GM18499 (cell line): ENCODE data around the gene SLC22A12.

Experiments used
- ATAC-seq: cut with Tn5 transposase; IDR thresholded peaks from one replicate; pipeline ENCODE4 v1.9.1; 2021; ENCODE audit warnings: moderate number of reproducible peaks; ENCODE audit not compliant: insufficient read depth, unreplicated experiment

Gene SLC22A12

DNA sequence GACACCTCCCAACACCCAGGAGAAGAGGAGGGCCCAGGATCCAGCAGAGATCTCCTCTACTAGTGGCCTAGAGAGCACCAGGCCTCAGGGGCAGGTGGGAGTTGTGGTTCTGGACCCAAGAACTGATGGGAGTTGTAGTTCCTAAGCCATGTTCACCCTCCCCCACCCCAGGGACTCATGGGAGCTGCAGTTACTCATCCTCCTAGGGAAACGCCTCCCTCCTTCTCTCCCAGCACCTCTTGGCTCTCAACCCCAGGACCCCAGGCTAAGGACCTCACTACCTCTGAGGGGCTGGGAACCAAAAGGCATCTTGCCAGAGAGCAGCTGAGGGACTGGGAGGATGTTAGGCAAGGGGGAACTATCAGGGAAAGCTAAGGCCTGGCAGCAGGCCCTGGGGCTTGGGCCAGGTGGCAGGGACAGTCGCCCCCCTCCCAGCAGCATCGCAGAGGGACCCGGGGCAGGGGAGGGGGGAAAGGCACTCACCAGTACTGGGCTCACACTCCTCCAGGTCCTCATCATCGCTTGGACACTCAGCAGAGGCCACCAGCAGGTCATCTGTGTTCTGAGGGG is 28.9 kb downstream of the SLC22A12 start:
- ATAC-seq = no peak

GRCh38 chr11:64620381-64620971 is 29.5 kb downstream of the SLC22A12 start:
- no peak for ATAC-seq

DNA sequence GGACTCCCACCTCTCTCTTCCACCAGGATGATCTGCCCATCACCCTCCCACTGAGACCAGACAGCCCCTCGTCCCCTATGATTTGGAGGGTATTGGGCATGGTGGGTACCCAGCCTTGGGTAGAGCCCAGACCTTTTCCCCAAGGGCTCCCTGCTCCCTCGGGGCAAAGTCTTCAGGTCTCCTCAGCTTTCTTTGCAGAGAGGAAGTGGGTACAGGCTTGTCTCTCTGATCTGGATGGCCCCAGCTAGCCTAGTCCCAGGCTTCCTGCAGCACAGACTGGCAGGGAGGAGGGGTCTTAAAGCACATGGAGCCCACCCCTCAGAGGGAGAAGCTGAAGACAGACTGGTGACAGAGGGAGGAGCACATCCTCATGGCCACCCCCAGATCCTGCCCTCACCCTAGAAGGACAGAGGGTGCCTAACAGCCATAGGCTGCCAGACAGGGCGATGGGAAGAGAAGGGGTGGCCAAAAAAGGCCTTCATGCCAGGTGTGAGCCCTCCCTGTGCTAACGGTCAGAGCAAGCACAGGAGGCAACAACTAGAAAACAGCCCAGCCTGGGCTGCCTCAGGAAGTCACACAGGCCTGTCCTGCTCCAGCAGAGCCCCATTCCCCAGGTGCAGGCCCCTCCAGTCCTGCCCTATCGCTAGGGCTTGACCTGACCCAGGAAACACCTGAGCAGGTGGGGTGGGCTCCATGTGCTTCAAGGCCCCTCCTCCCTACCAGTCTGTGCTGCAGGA is 30.4 kb downstream of the SLC22A12 start:
- ATAC-seq = no peak

- no peak for ATAC-seq
These were observed 31.7 kb downstream of the SLC22A12 start for GRCh38 chr11:64622681-64623080.

GRCh38 chr11:64624883-64625481 is 34.0 kb downstream of the SLC22A12 start:
- no peak for ATAC-seq

DNA sequence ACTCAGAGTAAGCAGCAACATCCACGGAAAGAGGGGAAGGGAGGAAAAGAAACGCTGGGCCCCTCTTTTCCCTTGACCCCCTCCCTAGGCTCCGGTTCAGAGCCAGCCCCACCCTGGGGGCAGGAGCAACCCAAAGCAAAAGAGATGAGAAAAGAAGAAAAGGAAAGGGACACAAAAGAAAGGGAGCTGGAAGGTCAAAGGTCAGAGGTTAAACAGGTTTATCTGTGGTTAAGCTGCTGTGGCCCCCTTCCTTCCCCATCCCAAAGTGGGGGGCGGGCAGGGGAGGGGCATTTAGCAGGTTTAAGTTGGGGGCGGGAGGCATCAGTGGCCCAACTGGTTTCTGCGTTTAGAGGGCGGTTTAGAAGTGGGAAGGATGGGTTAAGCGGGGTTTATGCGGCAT is 35.6 kb downstream of the SLC22A12 start:
- ATAC-seq = no peak

DNA sequence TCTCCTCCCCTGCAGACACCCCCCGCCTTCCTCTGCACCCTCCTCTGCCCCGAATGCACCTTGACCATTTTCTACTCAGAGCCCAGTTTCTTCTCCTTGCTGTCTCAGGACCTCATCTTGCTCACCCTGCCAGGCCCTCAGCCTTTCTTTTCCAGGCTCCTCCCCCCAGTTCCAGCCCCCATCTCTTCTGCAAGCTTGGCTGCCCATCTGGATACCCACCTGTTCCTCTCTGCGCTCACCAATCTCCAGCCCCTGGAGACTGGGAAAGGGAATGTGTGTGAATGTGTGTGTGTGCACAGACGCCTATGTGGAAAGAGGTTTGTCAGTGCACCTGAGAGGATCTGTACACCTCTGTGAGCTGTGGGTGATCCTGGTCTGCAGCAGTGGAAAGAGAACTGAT is 36.4 kb downstream of the SLC22A12 start:
- no peak for ATAC-seq

GRCh38 chr11:64628596-64628995 is 37.6 kb downstream of the SLC22A12 start:
- ATAC-seq = no peak

- no peak for ATAC-seq
These were observed 38.1 kb downstream of the SLC22A12 start for GRCh38 chr11:64629103-64629502.

DNA sequence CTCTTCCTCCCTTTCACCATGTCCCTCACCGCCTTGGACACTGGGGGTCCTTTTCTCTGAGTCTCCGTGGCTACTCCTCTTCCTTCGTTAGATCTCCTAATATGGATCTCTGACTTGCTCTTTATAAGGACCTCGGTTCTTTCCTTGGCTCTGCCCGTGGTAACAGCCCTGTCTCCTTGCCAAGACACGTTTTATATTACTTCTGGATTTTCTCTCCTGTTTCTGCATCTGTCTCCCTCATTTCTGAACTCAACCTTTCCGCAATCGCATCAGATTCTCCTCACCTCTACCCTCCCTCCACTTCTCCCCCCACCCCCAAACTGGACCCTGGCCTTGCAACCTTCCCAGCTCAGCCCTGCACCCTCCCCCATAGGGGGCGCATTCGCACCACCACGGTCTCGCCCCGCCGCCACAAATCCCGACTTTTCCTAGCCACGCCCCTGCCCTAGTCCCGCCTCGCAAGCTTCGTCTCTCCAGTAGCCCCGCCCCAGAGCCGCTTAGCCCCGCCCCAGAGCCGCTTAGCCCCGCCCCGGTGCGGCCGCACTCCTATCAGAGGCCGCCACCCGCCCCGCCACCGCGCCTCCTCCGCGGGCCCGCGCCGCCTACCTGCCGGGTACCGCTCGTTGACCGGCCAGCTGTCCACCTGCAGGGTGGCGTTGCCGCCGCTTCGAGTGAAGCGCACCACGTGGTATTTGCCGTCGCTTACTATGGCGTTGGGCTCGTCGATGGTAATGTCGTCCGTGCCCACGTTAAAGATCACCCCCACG is 39.0 kb downstream of the SLC22A12 start:
- no peak for ATAC-seq

- ATAC-seq = no peak
These were observed 40.7 kb downstream of the SLC22A12 start for GRCh38 chr11:64631675-64632074.

DNA sequence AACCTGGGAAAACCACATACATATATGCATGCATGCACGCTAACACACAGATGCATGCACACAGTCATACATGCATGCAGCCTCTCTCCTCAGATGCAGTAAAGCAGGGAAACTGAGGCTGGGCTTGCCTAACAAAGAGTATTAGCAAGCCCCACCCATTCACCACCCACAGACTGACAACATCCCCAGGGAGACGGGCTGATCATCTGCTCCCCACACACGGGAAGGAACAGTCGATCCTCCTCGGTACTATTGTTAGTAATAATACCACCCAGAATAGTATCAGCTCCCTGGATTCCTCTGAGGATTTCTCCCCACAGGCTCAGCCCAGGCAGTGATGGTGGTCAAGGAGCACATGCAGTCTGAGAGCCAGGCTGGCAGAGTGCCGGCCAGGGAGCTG is 41.2 kb downstream of the SLC22A12 start:
- no peak for ATAC-seq

DNA sequence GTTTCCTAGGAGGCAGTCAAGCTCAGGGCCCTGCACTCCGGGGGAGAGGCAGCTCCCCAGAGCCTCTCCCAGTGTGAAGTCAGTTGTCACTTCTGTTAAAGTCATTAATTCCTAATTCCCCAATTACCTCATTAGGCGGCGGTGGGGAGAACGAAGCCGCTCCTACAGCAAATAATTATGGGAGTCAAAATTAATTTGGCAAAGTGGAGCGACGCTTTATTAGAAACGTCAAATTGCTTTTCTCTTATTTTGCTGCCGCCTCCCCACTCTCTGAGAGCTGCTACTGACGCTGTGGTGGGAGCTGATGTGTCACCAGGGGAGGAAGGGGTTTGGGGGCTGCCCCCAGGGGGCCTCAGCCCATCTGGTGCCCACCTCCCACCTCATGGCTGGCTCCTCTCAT is 41.6 kb downstream of the SLC22A12 start:
- no peak for ATAC-seq

GRCh38 chr11:64633555-64634159 is 42.6 kb downstream of the SLC22A12 start:
- no peak for ATAC-seq

GRCh38 chr11:64637334-64638017 is 46.5 kb downstream of the SLC22A12 start:
- no peak for ATAC-seq

- ATAC-seq = no peak
These were observed 47.1 kb downstream of the SLC22A12 start for GRCh38 chr11:64638018-64638665.

DNA sequence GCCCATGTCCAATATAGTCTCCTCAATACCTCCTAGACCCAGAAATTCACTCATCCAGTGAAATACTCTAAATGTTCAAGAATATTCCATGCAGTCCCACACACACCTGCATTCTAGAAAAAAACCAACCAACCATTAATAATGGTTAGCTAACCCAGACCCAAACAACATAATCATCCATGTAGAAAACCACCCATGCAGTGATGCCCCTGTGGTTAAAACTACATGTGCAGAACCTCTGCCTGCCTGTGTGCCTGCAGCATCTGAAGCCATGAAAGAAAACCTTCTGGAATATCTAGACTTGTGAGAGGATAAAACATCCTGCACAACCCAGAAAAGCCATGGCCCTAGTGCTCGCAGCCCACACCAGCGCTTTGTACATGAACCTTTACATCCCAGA is 47.8 kb downstream of the SLC22A12 start:
- ATAC-seq = no peak

DNA sequence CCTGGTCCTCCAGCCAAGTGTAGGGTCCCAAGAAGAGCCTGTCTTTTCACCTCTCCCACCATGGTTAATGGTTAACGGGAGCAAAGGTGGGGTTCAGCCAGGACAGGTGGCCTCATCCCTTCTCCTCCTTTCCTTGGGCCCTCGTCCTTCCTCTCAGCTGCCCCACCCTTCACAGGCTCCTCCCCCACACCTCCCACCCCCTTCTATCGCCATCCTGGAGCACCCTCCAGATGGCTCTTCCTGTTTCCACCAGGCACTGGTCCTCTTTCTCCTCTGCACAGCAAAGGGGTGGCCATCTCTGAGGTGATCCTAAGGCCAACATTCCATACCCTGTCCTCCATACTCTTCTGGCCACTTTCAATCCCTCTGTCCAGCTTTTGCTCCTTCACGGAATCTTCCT is 48.9 kb downstream of the SLC22A12 start:
- ATAC-seq = no peak
